ENCODE measurements around the gene JAG2. TPM values are rescaled to one million over a fixed set of nuclear protein-coding genes. Genes with fewer than 3 reads are reported as not detected.

JAG2 gene
- total RNA-seq, 1 donor from 2014 or later, result 7.5 TPM

DNA sequence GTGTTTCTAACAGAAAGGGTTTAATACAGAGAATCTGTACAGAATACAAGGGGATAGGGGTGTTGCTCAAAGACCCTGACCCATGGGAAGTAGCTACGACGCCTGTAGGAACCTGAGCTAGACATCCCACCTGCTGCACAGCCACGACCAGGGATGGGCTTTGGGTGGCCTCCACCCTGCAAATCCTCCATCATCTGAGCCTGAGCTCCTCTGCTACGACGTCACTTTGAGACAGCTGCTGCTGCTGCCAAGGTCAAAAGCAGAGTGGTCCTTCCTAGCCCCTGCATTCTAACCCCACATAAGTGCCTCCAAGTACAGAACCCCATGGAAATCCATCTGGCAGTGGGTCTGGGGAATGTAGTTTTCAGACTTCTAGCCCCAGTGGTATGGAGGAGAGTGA is 43.8 kb downstream of the JAG2 start:
- peaks cover 77% of the 10 kb centered on the region for H3K27me3 Mint-ChIP-seq (ENCODE audit: unreplicated experiment)

GRCh38 chr14:105123981-105124765 is 44.4 kb downstream of the JAG2 start:
- no peak overlapping the region for H3K27ac Mint-ChIP-seq (ENCODE audit: unreplicated experiment)
- H3K4me3 Mint-ChIP-seq (ENCODE audit: unreplicated experiment), result no peak overlapping the region
- peaks cover 3% of the 10 kb centered on the region for H3K9me3 Mint-ChIP-seq (ENCODE audit: unreplicated experiment)
- peak; percentile 75 for DNase-seq (ENCODE audit: extremely low spot score, unreplicated experiment)
- H3K27me3 Mint-ChIP-seq (ENCODE audit: unreplicated experiment), result peaks cover 75% of the 10 kb centered on the region
- no peaks in the 10 kb centered on the region for H3K4me1 Mint-ChIP-seq (ENCODE audit: unreplicated experiment)
- TF ChIP-seq, protein P1, sequence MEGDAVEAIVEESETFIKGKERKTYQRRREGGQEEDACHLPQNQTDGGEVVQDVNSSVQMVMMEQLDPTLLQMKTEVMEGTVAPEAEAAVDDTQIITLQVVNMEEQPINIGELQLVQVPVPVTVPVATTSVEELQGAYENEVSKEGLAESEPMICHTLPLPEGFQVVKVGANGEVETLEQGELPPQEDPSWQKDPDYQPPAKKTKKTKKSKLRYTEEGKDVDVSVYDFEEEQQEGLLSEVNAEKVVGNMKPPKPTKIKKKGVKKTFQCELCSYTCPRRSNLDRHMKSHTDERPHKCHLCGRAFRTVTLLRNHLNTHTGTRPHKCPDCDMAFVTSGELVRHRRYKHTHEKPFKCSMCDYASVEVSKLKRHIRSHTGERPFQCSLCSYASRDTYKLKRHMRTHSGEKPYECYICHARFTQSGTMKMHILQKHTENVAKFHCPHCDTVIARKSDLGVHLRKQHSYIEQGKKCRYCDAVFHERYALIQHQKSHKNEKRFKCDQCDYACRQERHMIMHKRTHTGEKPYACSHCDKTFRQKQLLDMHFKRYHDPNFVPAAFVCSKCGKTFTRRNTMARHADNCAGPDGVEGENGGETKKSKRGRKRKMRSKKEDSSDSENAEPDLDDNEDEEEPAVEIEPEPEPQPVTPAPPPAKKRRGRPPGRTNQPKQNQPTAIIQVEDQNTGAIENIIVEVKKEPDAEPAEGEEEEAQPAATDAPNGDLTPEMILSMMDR (IDR thresholded peaks at IDR 0.05), result no peak
- no peaks in the 10 kb centered on the region for H3K36me3 Mint-ChIP-seq (ENCODE audit: unreplicated experiment)

More for the DNA sequence above, 43.8 kb downstream of the JAG2 start:
- peak; percentile 42 for DNase-seq (ENCODE audit: extremely low spot score, unreplicated experiment)
- Mint-ChIP-seq H3K9me3 (ENCODE audit: unreplicated experiment) (peaks cover 3% of the 10 kb centered on the region), H3K4me1 (ENCODE audit: unreplicated experiment) (no peaks in the 10 kb centered on the region), H3K27ac (ENCODE audit: unreplicated experiment) (no peak overlapping the region), H3K36me3 (ENCODE audit: unreplicated experiment) (no peaks in the 10 kb centered on the region), H3K4me3 (ENCODE audit: unreplicated experiment) (no peak overlapping the region)
- TF ChIP-seq, protein P1 (IDR thresholded peaks at IDR 0.05), result no peak

- Mint-ChIP-seq H3K4me3 (ENCODE audit: unreplicated experiment) (no peak overlapping the region), H3K9me3 (ENCODE audit: unreplicated experiment) (peaks cover 3% of the 10 kb centered on the region), H3K27ac (ENCODE audit: unreplicated experiment) (no peak overlapping the region), H3K4me1 (ENCODE audit: unreplicated experiment) (no peaks in the 10 kb centered on the region), H3K27me3 (ENCODE audit: unreplicated experiment) (peaks cover 81% of the 10 kb centered on the region), H3K36me3 (ENCODE audit: unreplicated experiment) (no peaks in the 10 kb centered on the region)
- TF ChIP-seq, protein P1 (IDR thresholded peaks at IDR 0.05), result no peak
- DNase-seq (ENCODE audit: extremely low spot score, unreplicated experiment), result peak; percentile 44
Observed at GRCh38 chr14:105123064-105123665, 45.4 kb downstream of the JAG2 start.

- no peak overlapping the region for H3K4me3 Mint-ChIP-seq (ENCODE audit: unreplicated experiment)
- H3K27me3 Mint-ChIP-seq (ENCODE audit: unreplicated experiment), result peaks cover 83% of the 10 kb centered on the region
- TF ChIP-seq, protein P1 (IDR thresholded peaks at IDR 0.05), result no peak
- H3K9me3 Mint-ChIP-seq (ENCODE audit: unreplicated experiment), result peaks cover 3% of the 10 kb centered on the region
- H3K36me3 Mint-ChIP-seq (ENCODE audit: unreplicated experiment), result no peaks in the 10 kb centered on the region
- H3K4me1 Mint-ChIP-seq (ENCODE audit: unreplicated experiment), result no peaks in the 10 kb centered on the region
- H3K27ac Mint-ChIP-seq (ENCODE audit: unreplicated experiment), result no peak overlapping the region
- DNase-seq (ENCODE audit: extremely low spot score, unreplicated experiment), result peak; percentile 48
Observed at GRCh38 chr14:105120056-105120455, 48.5 kb downstream of the JAG2 start.

DNA sequence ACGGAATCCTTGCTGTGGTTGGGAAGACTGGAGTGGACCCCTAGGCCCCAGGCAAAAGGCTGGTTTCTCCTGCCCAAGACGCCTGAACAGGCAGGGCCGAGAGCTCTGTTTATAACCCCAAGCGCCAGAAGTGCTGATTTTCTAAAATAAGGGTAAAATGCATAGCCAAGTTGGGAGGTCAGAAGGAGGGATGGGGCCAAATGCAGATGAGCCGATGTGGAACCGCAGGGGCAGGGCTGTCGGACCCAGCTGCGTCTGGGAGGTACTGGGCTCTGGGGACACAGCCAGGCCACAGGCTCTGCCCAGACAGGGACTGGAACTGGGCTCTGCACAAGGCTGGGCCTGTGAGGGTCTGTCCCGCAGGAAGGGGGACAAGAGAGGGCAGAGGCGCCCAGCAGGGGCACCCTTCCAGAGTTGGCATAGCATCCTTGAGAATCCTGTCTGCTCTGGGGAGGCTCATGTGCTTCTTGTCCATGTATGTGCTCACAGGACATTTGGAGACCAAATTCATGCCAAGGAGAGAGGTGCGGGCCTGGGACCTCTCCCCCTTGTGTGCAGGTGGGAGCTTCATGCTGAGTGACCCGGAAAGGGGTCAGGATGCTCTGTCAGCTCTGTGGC is 49.1 kb downstream of the JAG2 start:
- peaks cover 3% of the 10 kb centered on the region for H3K9me3 Mint-ChIP-seq (ENCODE audit: unreplicated experiment)
- TF ChIP-seq, protein P1 (IDR thresholded peaks at IDR 0.05), result no peak
- H3K27me3 Mint-ChIP-seq (ENCODE audit: unreplicated experiment), result peaks cover 80% of the 10 kb centered on the region
- peak; percentile 69 for DNase-seq (ENCODE audit: extremely low spot score, unreplicated experiment)
- H3K4me3 Mint-ChIP-seq (ENCODE audit: unreplicated experiment), result no peak overlapping the region
- H3K4me1 Mint-ChIP-seq (ENCODE audit: unreplicated experiment), result no peaks in the 10 kb centered on the region
- no peaks in the 10 kb centered on the region for H3K36me3 Mint-ChIP-seq (ENCODE audit: unreplicated experiment)
- H3K27ac Mint-ChIP-seq (ENCODE audit: unreplicated experiment), result no peak overlapping the region

Measured in osteocyte (in vitro differentiated cells).